Loucy (cell line): Measurements from ENCODE around the gene LMF2.

Source experiments
- H2AFZ ChIP-seq: fragments of 200-600 bp; sonication (generic); 2 replicates; pipeline ENCODE4 v1.6.0; 2016; ENCODE audit warnings: antibody characterized with exemption, mild to moderate bottlenecking, low read length, moderate library complexity
- H3F3A ChIP-seq: fragments of 200-600 bp; 2 replicates; pipeline ENCODE4 v1.6.0; 2016; ENCODE audit warnings: antibody characterized with exemption, low read depth, mild to moderate bottlenecking
- H3K27me3 ChIP-seq: fragments of 200-600 bp; sonication (generic); 2 replicates; pipeline ENCODE4 v1.6.1; 2014; ENCODE audit warnings: low read length, mild to moderate bottlenecking; ENCODE audit not compliant: insufficient read depth, poor library complexity, severe bottlenecking
- H3K36me3 ChIP-seq: fragments of 200-600 bp; sonication (generic); 2 replicates; pipeline ENCODE4 v1.6.1; 2016; ENCODE audit warnings: low read length; ENCODE audit not compliant: insufficient read depth
- H3K4me1 ChIP-seq: fragments of 200-600 bp; sonication (generic); 2 replicates; pipeline ENCODE4 v1.5.1; 2014; ENCODE audit warnings: low read length, mild to moderate bottlenecking; ENCODE audit not compliant: insufficient read depth, poor library complexity, severe bottlenecking
- H3K4me2 ChIP-seq: fragments of 200-600 bp; sonication (generic); 2 replicates; pipeline ENCODE4 v1.6.0; 2014; ENCODE audit warnings: antibody characterized with exemption, low read length, low read depth, mild to moderate bottlenecking; ENCODE audit not compliant: poor library complexity, severe bottlenecking
- H3K4me3 ChIP-seq: fragments of 200-600 bp; sonication (generic); 2 replicates; pipeline ENCODE4 v1.5.1; 2014; ENCODE audit warnings: low read length, mild to moderate bottlenecking, mixed read lengths; ENCODE audit not compliant: poor library complexity, severe bottlenecking
- H3K79me2 ChIP-seq: fragments of 200-600 bp; sonication (generic); 2 replicates; pipeline ENCODE4 v1.6.1; 2014; ENCODE audit warnings: low read length; ENCODE audit not compliant: insufficient read depth
- H3K9ac ChIP-seq: fragments of 200-600 bp; sonication (generic); 2 replicates; pipeline ENCODE4 v1.6.0; 2014; ENCODE audit warnings: mild to moderate bottlenecking, low read depth, low read length, moderate library complexity; ENCODE audit not compliant: poor library complexity, severe bottlenecking
- H3K9me2 ChIP-seq: fragments of 200-600 bp; sonication (generic); replicated peaks from 2 replicates; pipeline ENCODE4 v1.6.1; 2016; ENCODE audit warnings: low read depth, low read length, mixed read lengths
- H3K9me3 ChIP-seq: fragments of 200-600 bp; sonication (generic); 2 replicates; pipeline ENCODE4 v1.6.1; 2014; ENCODE audit warnings: mild to moderate bottlenecking, antibody characterized with exemption, low read length, low read depth; ENCODE audit not compliant: insufficient read depth
- H4K20me1 ChIP-seq: fragments of 200-600 bp; sonication (generic); 2 replicates; pipeline ENCODE4 v1.6.0; 2014; ENCODE audit warnings: antibody characterized with exemption, low read length, mild to moderate bottlenecking; ENCODE audit not compliant: insufficient read depth, poor library complexity, severe bottlenecking
- CTCF ChIP-seq: fragments of 200-600 bp; sonication (generic); conservative IDR thresholded peaks from 2 replicates; pipeline ENCODE4 v1.5.1; 2014; ENCODE audit warnings: mild to moderate bottlenecking, antibody characterized with exemption, low read length
- EZH2phosphoT487 ChIP-seq: fragments of 200-600 bp; IDR thresholded peaks from 2 replicates; pipeline ENCODE4 v1.6.1; 2018; ENCODE audit warnings: antibody characterized with exemption, mild to moderate bottlenecking, moderate library complexity, borderline replicate concordance

LMF2 gene

GRCh38 chr22:50498322-50498890 lies 9.1 kb downstream of the LMF2 start:
- H3K9ac ChIP-seq = no peak overlapping the region
- H4K20me1 ChIP-seq = no peaks in the 10 kb centered on the region
- no peak overlapping the region for H3K4me2 ChIP-seq
- H3K27me3 ChIP-seq = no peaks in the 10 kb centered on the region
- TF ChIP-seq CTCF (peak; percentile 78), EZH2phosphoT487 (no peak)
- H3K79me2 ChIP-seq = no peaks in the 10 kb centered on the region
- no peaks in the 10 kb centered on the region for H3K36me3 ChIP-seq
- no peak overlapping the region for H2AFZ ChIP-seq
- H3K9me3 ChIP-seq = no peaks in the 10 kb centered on the region
- no peak overlapping the region for H3K4me3 ChIP-seq
- H3K9me2 ChIP-seq = no peaks in the 10 kb centered on the region
- no peaks in the 10 kb centered on the region for H3F3A ChIP-seq
- H3K4me1 ChIP-seq = no peaks in the 10 kb centered on the region

GRCh38 chr22:50497093-50497492 lies 10.4 kb downstream of the LMF2 start:
- Histone ChIP-seq H4K20me1 (no peaks in the 10 kb centered on the region), H3K9me3 (no peaks in the 10 kb centered on the region), H3F3A (no peaks in the 10 kb centered on the region), H3K4me2 (no peak overlapping the region), H3K9ac (no peak overlapping the region), H3K4me3 (no peak overlapping the region), H3K27me3 (no peaks in the 10 kb centered on the region), H3K36me3 (no peaks in the 10 kb centered on the region), H3K79me2 (no peaks in the 10 kb centered on the region), H2AFZ (no peak overlapping the region), H3K4me1 (no peaks in the 10 kb centered on the region), H3K9me2 (no peaks in the 10 kb centered on the region)
- no peak for TF ChIP-seq CTCF
- TF ChIP-seq EZH2phosphoT487 = no peak

GRCh38 chr22:50490531-50491308 lies 16.8 kb downstream of the LMF2 start:
- Histone ChIP-seq H3K4me2 (no peak overlapping the region), H2AFZ (no peak overlapping the region; the same call in 1 of the 2 replicates), H3K4me1 (no peaks in the 10 kb centered on the region), H3K9me2 (no peaks in the 10 kb centered on the region), H3K9me3 (no peaks in the 10 kb centered on the region), H3F3A (no peaks in the 10 kb centered on the region), H3K79me2 (no peaks in the 10 kb centered on the region), H4K20me1 (no peaks in the 10 kb centered on the region), H3K27me3 (no peaks in the 10 kb centered on the region), H3K4me3 (no peak overlapping the region), H3K9ac (no peak overlapping the region), H3K36me3 (no peaks in the 10 kb centered on the region)
- TF ChIP-seq EZH2phosphoT487 = no peak
- no peak for TF ChIP-seq CTCF
